Measurements from ENCODE around the gene ADAMTS2. TPM values are rescaled to one million over a fixed set of nuclear protein-coding genes. Genes with fewer than 3 reads are reported as not detected.

The ADAMTS2 gene
- total and polyA plus RNA-seq, 2 of the 4 experiments (the other 2 are of a cell fraction): 19.0 to 58.8 TPM

DNA sequence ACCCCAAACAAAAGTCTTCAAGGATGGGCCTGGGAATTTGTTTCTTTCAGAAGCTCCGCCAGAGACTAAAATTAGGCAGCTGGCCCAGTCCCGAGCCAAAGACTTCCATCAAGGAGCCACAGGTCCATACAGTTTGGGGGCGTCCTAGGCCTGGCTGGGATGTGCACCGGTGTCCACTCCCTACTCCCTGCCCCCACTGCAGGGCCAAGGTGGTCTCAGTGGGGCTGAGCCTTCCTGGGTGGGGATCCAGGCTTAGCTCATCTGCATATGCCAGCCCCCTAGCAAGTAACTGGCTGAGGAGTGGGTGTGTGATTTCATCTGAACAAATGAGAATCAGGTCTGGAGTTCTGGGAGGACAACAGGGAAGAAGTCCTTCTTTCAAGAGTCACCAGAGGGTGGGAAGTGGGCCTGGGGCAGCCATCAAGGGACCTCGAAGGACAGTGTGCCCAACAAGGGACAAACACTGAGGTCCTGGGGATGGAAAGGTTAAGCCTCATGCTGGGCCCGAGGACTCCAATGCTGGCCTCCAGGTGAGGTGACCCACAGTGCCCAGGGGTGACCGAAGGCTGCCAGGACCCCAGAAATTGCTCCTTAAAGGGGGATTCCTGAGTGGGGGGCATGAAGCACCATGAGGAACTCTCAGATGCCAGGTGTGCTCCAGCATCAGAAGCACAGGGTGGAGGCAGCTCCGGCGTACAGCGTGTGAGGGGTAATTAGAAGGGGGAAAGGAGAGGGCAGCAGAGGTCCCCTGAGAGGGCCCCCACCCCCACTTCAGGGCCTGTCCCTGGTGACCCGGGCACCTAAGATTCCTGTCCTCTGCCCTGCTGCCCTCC is 193.8 kb downstream of the ADAMTS2 start:
- intact Hi-C loops (cut with micrococcal nuclease): no loop called here
- Histone ChIP-seq H2AK9ac (replicated peaks; ENCODE audit: low read depth, low read length, poor library complexity) (no peak overlapping the region), H3K4me3 (ENCODE audit: insufficient read depth, low read depth, low read length) (no peak overlapping the region), H2BK5ac (ENCODE audit: low read depth, low read length, poor library complexity, severe bottlenecking) (no peak overlapping the region), H3K14ac (replicated peaks; ENCODE audit: low read depth, low read length) (no peak overlapping the region), H3K27ac (ENCODE audit: insufficient read depth, low read length) (no peak overlapping the region), H4K8ac (ENCODE audit: low read depth in 2 of 2, low read length in 2 of 2) (no peak overlapping the region), H2BK15ac (ENCODE audit: low read depth, low read length) (no peak overlapping the region), H3K56ac (ENCODE audit: extremely low read depth, insufficient read depth, low read length) (no peak overlapping the region), H3K9me3 (ENCODE audit: control insufficient read depth, insufficient read depth, low read length) (no peaks in the 10 kb centered on the region), H3K27me3 (ENCODE audit: control insufficient read depth, insufficient read depth, low read length) (no peaks in the 10 kb centered on the region), H2AFZ (replicated peaks; ENCODE audit: low read length, poor library complexity) (no peak overlapping the region), H4K5ac (ENCODE audit: low read depth, low read length) (no peak overlapping the region), H3K4me2 (ENCODE audit: low read depth, low read length) (no peak overlapping the region), H3K9ac (ENCODE audit: low read depth, low read length) (no peak overlapping the region), H3K9me1 (ENCODE audit: insufficient read depth, low read length) (no peaks in the 10 kb centered on the region), H3K4me1 (ENCODE audit: control insufficient read depth, insufficient read depth, low read length) (no peaks in the 10 kb centered on the region), H3K18ac (ENCODE audit: low read depth, low read length) (no peak overlapping the region), H2AK5ac (ENCODE audit: low read depth, low read length) (no peak overlapping the region), H4K20me1 (ENCODE audit: insufficient read depth, low read length) (no peaks in the 10 kb centered on the region), H3K23ac (ENCODE audit: low read depth, low read length) (no peak overlapping the region), H4K91ac (ENCODE audit: insufficient read depth, low read depth, low read length) (no peak overlapping the region), H2BK20ac (ENCODE audit: low read depth, low read length) (no peak overlapping the region), H2BK120ac (ENCODE audit: low read depth, low read length) (no peak overlapping the region), H3K36me3 (ENCODE audit: control insufficient read depth, insufficient read depth, low read length) (peaks cover 40% of the 10 kb centered on the region), H3K4ac (ENCODE audit: low read depth, low read length) (no peak overlapping the region), H3K79me1 (ENCODE audit: low read depth in 1 of 2, low read length in 2 of 2) (no peaks in the 10 kb centered on the region)
- 90% methylated on average over 3 of the region's 11 CpGs; no CpG with 5 or more reads in 1 of the 2 experiments for WGBS, 2 experiments (ENCODE audit: extremely low coverage in 2 of 2, insufficient read length in 1 of 2)
- no peak for TF ChIP-seq RCOR1 (IDR thresholded peaks at IDR 0.05; ENCODE audit: insufficient replicate concordance, low read length)
- TF ChIP-seq NFE2L2 (IDR thresholded peaks at IDR 0.05; ENCODE audit: low read depth, low read length): no peak
- TF ChIP-seq RFX5 (IDR thresholded peaks at IDR 0.05; ENCODE audit: low read depth, low read length): no peak
- TF ChIP-seq, protein P1, sequence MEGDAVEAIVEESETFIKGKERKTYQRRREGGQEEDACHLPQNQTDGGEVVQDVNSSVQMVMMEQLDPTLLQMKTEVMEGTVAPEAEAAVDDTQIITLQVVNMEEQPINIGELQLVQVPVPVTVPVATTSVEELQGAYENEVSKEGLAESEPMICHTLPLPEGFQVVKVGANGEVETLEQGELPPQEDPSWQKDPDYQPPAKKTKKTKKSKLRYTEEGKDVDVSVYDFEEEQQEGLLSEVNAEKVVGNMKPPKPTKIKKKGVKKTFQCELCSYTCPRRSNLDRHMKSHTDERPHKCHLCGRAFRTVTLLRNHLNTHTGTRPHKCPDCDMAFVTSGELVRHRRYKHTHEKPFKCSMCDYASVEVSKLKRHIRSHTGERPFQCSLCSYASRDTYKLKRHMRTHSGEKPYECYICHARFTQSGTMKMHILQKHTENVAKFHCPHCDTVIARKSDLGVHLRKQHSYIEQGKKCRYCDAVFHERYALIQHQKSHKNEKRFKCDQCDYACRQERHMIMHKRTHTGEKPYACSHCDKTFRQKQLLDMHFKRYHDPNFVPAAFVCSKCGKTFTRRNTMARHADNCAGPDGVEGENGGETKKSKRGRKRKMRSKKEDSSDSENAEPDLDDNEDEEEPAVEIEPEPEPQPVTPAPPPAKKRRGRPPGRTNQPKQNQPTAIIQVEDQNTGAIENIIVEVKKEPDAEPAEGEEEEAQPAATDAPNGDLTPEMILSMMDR (conservative IDR thresholded peaks at IDR 0.05; ENCODE audit: low read depth, low read length): no peak
- TF ChIP-seq SMC3 (IDR thresholded peaks at IDR 0.05; ENCODE audit: low read depth, low read length): no peak
- TF ChIP-seq, protein P2, sequence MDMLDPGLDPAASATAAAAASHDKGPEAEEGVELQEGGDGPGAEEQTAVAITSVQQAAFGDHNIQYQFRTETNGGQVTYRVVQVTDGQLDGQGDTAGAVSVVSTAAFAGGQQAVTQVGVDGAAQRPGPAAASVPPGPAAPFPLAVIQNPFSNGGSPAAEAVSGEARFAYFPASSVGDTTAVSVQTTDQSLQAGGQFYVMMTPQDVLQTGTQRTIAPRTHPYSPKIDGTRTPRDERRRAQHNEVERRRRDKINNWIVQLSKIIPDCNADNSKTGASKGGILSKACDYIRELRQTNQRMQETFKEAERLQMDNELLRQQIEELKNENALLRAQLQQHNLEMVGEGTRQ (IDR thresholded peaks at IDR 0.05; ENCODE audit: low read depth, low read length): no peak
- TF ChIP-seq CEBPB (IDR thresholded peaks at IDR 0.05; ENCODE audit: low read depth, low read length): no peak
- TF ChIP-seq, protein P3, sequence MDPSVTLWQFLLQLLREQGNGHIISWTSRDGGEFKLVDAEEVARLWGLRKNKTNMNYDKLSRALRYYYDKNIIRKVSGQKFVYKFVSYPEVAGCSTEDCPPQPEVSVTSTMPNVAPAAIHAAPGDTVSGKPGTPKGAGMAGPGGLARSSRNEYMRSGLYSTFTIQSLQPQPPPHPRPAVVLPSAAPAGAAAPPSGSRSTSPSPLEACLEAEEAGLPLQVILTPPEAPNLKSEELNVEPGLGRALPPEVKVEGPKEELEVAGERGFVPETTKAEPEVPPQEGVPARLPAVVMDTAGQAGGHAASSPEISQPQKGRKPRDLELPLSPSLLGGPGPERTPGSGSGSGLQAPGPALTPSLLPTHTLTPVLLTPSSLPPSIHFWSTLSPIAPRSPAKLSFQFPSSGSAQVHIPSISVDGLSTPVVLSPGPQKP (IDR thresholded peaks at IDR 0.05; ENCODE audit: borderline replicate concordance, low read depth, low read length): no peak
- TF ChIP-seq BHLHE40 (IDR thresholded peaks at IDR 0.05; ENCODE audit: low read depth, low read length): no peak
- no peak for TF ChIP-seq MAZ (IDR thresholded peaks at IDR 0.05; ENCODE audit: borderline replicate concordance, low read depth, low read length)
- TF ChIP-seq CHD1 (IDR thresholded peaks at IDR 0.05; ENCODE audit: low read depth, low read length): no peak
- TF ChIP-seq RAD21 (IDR thresholded peaks at IDR 0.05; ENCODE audit: low read length): no peak
- TF ChIP-seq FOS (IDR thresholded peaks at IDR 0.05; ENCODE audit: low read depth, low read length): no peak
- no peak for TF ChIP-seq MXI1 (IDR thresholded peaks at IDR 0.05; ENCODE audit: borderline replicate concordance, low read depth, low read length)
- TF ChIP-seq POLR2A (IDR thresholded peaks at IDR 0.05; ENCODE audit: low read depth, low read length): no peak
- TF ChIP-seq MAFK (IDR thresholded peaks at IDR 0.05; ENCODE audit: low read depth, low read length): no peak
- in situ Hi-C loops (cut with MboI; ENCODE audit: low sequenced_read_pairs): no loop called here
- BruUV-seq (replicated peaks): no TSS peak
- POLR2A ChIA-PET (ENCODE audit: unreplicated experiment): no interaction called here
- no peak for DNase-seq
- dilution Hi-C loops (cut with HindIII; ENCODE audit: low sequenced_read_pairs, unreplicated experiment): no loop called here
- no peak for ATAC-seq (ENCODE audit: low read depth)
- CTCF ChIA-PET: no interaction called here
